HG03159 (cell line): ENCODE measurements around the gene LRRC41.
"Not testable (repeated sequence)": the region's sequence is repeated elsewhere in the genome, so short reads cannot be mapped to it uniquely, and the experiment has no call there.

ENCODE experiments used
- ATAC-seq: cut with Tn5 transposase; IDR thresholded peaks from one replicate; pipeline ENCODE4 v1.9.1; 2021; ENCODE audit warnings: mild to moderate bottlenecking, moderate library complexity; ENCODE audit not compliant: unreplicated experiment

The LRRC41 gene

DNA sequence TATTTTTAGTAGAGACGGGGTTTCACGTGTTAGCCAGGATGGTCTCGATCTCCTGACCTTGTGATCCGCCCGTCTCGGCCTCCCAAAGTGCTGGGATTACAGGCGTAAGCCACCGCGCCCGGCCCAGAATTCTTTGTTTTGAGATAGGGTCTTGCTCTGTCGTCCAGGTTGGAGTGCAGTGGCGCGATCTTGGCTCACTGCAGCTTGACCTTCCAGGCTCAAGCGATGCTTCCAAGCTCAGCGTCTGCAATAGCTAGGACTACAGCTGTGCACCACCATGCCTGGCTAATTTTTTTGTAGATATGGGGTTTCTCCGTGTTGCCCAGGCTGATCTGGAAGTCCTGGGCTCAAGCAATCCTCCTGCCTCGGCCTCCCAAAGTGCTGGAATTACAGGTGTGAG, 57.3 kb downstream of the LRRC41 start:
- ATAC-seq, result not testable (repeated sequence)

DNA sequence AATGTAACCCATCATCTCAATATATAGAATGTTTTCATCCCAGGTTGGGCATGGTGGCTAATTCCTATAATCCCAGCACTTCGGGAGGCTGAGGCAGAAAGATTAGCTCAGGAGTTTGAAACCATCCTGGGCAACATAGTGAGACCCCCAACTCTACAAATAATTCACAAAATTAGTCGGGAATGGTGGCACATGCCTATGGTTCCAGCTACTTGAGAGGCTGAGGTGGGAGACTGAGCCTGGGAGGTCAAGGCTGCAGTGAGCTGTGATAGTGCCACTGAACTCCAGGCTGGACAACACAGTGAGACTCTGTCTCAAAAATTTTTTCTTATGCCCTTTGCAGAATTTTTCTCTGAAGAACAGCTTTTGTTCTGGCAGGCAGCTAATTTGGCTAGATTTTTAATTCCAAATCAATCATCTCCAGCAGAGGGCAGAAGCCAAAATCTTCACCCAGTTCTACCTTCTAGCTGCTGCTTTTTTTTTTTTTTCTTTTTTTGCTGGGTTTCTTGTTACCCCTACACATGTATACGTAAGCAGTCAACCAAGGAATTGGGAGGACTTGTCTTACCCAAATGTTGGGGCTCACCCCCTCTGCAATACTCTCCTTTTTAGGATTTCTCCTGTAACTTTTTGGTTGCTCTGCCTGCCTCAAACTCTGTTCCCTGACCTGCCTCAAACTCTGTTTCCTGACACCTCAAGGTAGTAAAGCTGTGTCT, 58.6 kb downstream of the LRRC41 start:
- no peak for ATAC-seq

DNA sequence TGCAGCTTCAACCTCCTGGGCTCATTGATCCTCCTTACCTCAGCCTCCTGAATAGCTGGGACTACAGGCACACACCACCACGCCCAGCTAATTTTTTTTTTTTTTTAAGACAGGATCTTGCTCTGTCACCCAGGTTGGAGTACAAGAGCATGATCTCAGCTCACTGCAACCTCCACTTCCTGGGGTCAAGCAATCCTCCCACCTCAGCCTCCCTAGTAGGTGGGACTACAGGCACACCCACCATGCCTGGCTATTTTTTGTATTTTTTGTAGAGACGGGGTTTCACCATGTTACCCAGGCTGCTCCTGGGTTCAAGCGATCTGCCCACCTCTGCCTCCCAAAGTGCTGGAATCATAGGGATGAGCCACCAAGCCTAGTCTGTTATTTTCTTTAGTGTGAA, 59.6 kb downstream of the LRRC41 start:
- not testable (repeated sequence) for ATAC-seq

DNA sequence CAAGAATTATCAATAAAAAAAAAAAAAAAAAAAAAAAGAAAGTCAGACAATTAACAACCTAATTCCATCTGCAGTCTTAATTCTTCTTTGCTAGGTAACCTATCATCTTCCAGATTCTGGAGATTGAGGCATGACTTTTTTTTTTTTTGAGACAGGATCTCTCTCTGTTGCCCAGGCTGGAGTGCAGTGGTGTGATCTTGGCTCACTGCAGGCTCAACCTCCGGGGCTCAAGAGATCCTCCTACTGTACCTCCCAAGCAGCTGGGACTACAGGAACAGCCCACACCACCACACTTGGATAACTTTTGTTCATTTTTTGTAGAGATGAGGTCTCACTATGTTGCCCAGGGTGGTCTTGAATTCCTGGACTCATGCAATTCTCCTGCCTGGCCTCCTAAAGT, 60.5 kb downstream of the LRRC41 start:
- no peak for ATAC-seq

DNA sequence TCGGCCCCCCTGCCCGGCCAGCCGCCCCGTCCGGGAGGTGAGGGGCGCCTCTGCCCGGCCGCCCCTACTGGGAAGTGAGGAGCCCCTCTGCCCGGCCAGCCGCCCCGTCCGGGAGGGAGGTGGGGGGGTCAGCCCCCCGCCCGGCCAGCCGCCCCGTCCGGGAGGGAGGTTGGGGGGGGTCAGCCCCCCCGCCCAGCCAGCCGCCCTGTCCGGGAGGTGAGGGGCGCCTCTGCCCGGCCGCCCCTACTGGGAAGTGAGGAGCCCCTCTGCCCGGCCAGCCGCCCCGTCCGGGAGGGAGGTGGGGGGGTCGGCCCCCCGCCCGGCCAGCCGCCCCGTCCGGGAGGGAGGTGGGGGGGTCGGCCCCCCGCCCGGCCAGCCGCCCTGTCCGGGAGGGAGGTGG, 61.7 kb downstream of the LRRC41 start:
- ATAC-seq, result not testable (repeated sequence)

DNA sequence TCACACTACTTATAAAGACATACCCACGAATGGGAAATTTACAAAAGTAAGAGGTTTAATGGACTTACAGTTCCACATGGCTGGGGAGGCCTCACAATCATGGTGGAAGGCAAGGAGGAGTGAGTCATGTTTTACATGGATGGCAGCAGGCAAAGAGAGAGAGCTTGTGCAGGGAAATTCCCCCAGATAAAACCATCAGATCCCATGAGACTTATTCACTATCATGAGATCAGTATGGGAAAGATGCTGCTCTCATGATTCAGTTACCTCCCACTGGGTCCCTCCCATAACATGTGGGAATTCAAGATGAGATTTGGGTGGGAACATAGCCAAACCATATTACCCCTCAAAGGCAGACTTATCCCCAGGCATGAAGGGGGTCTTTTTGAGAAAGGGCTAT, 64.6 kb downstream of the LRRC41 start:
- not testable (repeated sequence) for ATAC-seq

DNA sequence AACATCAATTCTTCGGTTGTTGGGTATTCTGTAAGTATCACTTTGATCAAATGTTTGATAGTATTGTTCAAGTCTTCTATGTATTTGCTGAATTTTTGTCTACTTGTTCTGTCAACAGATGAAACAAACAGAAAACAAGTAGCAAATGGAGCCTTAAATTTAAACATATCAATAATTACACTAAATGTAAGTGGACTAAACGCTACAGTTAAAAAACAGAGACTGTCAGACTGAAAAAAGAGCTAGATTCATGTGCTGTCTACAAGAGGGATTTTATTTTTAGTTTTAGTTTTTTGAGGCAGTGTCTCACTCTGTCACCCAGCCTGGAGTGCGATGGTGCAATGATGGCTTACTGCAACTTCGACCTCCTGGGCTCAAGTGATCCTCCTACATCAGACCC, 66.5 kb downstream of the LRRC41 start:
- no peak for ATAC-seq

DNA sequence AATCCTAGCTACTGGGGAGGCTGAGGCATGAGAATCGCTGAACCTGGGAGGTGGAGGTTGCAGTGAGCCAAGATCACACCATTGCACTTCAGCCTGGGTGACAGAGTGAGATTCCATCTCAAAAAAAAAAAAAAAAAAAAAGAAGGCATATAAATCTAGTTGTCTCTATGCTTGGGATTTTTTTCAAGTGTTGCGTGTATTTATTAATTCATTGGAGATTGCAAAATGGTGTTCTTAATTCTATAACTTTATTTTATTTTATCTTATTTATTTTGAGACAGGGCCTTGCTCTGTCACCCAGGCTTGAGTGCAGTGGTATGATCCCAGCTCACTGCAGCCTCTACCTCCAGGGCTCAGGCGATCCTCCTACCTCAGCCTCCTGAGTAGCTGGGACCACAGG, 72.2 kb downstream of the LRRC41 start:
- not testable (repeated sequence) for ATAC-seq
